NCI-H2171 treated with DMSO at 0.1 percent for 48 hours (cell line): ENCODE data around the gene OCA2.
"Not testable (repeated sequence)": the region's sequence is repeated elsewhere in the genome, so short reads cannot be mapped to it uniquely, and the experiment has no call there.

Experiments used
- DNase-seq: peaks from one replicate; lab custom pipeline; 2025; lab: John Stamatoyannopoulos, UW

OCA2 gene

DNA sequence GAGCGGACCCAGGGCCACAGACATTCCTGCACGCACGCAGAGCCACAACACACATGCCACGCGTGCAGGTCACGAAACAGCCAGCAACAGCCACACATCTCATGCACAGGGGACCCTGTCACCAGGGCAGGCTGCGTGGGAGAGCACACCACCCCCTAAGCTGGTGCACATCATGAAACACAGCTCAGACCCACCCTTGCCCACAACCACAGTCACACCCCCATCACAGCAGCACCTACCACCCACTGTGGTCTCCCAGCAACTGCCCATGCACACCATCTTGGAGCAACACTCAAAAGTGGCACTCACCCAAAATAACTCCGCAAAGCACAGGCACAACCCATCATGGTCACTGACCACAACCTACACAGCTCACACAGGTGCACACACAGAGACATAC is 75.7 kb downstream of the OCA2 start:
- DNase-seq, result no peak

DNA sequence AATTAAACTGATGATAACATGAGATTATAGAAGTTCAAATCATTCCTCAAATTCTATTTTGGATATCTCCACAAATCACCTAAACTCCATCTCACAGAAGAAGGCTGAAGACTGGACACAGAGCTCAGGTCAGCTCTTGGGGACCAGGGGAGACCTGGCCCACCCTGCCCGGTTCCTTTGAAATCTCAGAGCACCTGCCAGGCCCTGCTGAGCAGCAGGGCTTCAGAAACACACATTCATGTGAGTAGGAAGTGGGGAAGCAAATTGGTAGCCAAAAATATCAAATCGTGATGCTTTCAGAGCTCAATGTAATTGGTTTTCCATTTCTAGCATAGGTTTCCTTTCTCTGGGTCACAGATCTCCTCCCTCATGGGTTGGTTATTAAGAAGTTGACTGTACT is 76.2 kb downstream of the OCA2 start:
- DNase-seq, result no peak

DNA sequence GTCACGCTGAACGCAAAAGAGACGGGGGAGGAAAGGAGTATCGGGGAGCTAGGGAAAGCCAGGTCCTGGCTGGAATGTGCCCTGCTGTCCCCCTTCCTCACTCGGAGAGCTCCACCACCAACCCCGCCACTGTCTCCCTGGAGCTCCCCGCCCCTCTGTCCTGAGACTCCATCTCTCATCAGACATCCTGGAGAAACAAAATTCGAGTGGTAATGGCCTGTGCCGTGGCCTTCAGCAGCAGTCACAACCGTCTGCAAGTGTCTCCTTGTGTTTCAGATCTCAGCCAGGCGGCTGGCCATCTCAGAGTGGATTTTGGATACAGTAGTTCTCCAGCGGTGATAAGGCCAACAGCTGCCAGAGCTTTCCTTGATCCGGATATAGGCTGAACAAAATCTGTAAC is 76.9 kb downstream of the OCA2 start:
- DNase-seq, result no peak

DNA sequence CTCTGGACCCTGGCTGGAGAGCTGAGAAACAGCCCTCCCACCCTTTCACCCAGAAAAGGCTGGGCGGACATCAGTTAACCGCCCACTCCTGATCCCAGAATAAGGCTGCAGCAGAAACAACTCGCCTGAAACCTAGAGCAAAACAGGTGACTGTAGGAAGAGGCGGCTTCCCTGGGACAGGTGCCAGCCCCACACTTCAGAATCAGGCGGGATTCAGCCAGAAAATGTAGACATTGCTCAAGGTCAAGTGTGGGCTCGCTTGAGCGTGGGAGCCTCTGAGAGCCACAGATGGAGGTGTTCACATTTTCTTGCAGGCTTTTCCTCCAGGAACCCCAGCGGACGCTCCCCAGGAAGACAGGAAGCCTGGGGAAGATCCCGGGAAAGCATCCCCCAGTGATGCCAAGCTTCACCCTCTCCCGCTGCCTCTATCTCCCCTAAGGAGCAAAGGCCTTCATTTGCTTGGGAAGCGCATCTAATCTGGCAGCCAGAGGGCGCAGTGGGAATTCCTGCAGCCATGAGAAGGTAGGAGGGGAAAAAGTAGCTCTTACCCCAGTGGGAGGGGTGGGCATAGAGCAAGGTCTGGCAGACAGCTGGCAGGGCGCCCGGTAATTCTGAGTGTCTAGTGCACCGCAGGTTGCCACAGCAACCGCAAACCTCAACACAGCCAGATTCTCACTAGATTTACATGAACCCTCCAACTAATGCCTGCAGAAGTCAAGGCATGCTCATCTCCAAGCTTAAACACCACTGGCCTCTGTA is 77.7 kb downstream of the OCA2 start:
- DNase-seq, result peak; percentile 99

DNA sequence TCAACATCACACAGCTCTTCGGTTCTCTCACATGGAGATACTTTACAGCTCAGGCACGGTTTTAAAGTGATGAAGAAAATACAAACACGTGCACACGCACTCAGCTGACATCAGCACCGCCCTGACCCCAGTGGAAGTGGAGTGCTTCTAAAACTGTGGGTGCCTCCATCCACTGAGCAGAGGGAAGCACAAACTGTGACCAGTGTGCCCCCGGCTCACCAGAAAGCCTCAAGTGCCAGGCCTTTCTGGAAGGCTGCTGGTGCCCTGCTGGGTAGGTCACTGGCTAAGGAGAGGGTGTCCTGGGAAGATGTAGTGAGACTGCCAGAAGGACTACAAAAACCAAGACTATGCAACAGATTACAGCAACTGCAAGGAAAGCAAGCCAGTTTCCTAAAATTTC is 78.5 kb downstream of the OCA2 start:
- no peak for DNase-seq

DNA sequence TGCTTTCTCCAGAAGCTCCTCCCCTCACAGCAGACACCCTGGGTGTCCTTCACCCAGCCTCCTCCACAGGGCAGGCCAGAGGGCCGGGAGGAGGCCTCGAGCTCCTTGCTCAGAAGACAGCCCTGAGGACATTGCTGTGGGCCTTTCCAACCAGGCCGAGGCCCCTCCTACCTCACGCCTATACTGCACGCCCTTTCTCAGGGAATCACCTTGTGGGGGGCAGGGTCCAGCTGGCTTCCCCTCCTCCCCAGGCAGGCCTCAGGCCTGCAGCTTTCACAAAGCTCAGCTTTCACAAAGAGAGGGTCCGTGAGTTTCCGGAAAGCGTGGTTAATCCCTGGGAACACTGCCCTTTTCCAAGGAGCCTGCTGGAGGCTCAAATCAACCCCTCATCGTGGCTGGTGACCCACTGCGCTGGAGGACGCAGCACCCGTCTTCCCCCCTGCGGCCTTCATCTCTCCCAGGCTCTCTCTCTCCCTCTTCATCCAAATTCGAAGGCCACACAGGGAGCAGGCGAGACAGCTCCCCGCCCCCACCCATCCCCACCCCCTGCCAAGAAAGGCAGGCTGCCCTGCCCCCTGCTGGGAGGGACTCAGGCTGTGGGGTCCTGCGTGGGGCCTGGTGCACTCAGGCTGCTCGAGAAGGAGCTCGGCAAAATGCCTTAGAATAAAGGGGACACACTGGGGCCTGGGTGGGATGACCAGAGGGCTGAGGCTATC is 79.4 kb downstream of the OCA2 start:
- no peak for DNase-seq

DNA sequence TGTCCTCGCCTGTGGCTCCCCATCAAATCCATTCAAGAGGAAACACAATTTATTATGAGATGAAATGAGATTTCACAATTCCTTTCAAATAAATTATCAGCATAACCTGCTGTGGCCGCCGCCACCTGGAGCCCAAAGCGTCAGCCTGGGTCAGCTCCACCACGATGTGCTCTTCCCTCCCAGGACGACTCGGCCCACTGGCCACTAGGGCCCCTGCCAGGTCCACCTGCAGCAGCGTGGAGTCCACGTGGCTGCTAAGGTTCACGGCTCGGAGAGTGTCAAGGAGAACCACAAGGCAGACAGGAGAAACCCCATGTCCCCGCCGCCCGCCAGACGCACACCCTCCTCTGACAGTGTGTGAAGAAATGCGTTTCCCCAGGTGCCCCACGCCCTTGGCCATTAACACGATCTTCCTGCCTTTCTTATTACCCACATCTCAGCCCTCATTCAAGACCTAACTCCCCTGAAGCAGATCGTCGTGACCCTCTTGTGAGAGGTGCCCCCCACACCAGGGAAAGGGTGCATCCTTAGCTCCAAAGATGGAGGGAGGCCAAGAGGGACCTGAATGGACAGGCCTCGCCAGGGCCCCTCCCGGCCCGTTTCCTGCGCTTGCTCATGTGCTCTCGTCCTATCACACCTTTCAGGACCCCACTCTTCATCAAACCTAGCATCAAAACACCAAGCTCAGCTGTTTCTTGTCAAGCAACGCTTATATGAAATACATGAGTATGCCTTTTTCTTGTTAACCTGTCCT is 80.6 kb downstream of the OCA2 start:
- no peak for DNase-seq

DNA sequence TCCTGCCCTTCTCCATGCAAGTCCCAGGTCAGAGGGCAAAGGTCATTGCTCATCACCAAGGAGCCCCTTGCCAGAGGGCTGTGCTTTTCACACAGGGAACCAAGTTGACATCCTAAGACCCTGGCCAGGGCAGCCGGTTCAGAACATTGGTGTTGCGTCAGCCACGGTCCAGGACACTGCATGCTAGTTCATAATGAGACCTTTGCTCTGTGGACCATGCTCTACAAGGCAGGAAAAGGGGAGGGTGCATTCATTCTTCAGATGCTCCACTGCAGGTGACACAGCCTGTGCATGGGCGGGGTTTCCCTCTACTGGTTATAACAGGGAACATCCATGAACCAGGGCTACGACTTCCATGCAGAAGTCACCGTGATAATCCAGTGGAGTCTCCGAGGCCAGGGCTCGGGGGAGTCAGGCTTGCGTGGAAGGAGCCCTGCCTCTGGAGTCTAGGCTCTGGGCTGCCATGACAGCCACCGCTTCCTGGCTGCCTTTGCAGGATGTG is 81.6 kb downstream of the OCA2 start:
- DNase-seq, result peak; percentile 9

DNA sequence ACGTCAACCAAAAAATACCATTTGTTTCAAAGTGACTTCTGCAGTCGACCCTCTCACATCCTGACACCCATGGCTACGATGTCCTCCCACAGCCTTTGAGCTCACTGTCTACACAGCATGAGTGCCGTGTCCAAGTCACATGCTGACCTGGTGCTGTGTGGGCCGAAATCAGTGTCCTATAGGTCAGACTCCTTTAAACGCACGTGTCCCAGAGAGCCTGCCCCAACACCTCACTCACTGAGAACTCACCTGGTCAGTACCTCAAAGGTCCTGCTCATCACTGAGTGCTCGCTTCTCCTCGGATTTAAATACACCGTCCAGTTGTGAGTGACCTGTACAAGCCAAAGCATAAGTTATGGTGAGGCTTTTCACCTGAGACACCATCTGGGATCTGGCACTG is 83.3 kb downstream of the OCA2 start:
- no peak for DNase-seq

DNA sequence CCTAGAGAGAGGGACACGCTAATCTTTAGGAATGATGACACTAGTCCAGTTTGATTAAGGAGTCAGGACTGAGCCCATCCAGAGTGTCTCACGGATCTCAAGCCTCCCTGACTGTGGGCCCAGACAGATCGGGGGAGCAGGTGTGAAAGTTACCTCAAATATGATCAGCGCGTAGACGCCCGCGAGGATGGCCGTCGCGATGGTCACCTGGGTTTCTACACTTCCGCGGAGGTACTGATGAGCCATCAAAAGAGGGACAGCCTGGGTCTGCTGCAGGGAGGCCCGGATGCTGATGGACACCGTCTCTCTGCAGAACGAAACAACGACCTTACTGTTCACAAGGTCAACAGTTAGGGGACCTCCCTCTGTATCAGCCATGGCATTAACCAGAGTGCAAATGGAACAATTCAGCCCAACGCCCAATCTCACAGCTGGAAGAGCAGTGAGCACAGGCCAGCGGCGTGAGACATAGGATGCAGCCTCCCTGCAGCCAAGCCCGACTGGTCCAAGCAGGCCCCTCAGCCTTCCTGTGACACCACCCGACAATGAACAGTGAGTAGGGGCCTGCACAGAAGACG is 84.4 kb downstream of the OCA2 start:
- DNase-seq, result no peak

DNA sequence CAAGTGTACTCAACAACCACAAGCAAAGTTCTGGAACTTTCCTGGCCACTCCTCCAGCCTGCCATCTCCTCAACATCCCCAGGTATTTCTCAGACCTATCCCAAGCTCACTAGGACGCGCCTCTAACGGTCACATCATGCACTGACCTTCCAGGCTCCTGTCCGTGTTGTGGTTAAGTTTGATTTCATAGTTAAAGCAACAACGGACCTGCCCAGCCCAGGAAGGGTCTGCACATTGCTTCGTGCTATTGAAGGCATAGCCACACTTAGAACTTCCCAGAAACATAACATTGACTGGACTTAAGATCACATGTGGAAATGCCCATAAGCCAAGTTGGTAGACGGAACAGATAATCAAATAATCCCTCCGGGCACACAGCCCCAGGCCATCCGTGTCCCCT is 85.1 kb downstream of the OCA2 start:
- DNase-seq, result no peak

DNA sequence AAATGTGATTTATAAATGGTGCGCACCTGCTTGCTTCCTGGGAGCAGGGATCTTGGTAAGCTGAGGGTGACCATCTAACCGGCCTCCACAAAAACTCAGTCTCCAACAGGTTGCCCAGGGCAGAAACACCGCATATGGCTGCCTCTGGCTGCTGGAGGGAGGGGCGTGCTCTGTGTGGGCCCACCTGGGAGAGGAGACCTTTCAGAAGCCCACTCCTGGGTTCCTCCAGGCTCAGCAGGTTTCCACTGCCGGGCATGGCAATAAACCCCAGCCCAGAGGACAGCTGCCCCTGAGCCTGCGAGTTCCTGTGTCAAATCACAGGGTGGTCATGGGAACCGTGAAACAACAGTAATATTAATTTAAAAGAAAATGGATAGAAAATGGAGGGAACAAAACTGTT is 85.6 kb downstream of the OCA2 start:
- DNase-seq, result no peak

DNA sequence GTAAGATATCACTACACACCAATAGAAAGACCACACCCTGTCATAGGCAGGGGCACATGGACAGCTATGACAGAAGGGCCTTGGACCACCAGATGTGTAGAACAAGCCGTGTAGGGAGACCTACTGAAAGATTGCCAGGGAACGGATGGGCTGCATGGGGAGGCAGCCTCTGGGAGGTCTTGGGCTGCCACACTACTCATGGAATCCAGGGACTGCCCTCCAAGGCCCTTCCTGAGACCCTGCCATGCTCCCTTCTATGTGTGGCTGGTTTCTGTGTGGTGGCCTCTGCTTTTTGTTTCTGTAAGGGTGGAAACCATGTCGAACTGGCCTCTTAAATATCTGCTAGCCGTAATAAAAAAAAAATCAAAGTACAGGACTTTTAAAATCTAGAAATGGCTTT is 86.9 kb downstream of the OCA2 start:
- no peak for DNase-seq

DNA sequence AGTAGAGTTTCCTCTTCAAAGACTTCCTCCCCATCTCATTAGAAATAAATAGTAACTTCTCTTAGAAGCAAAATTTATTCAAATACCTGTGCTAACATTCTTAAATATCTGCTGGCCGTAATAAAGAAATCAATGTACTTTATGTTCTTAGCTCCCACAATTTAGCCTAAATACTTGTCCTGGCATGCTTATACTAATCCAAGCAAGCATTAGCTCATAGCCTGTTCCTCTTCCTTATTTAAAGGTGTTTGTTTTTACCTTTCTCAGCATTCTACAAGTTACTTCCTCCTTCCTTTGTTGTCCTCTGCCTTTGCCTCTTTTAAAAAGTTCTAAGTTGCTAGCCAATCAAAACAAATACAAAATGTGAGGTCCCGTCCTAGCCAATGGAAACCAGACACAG is 90.9 kb downstream of the OCA2 start:
- not testable (repeated sequence) for DNase-seq

DNA sequence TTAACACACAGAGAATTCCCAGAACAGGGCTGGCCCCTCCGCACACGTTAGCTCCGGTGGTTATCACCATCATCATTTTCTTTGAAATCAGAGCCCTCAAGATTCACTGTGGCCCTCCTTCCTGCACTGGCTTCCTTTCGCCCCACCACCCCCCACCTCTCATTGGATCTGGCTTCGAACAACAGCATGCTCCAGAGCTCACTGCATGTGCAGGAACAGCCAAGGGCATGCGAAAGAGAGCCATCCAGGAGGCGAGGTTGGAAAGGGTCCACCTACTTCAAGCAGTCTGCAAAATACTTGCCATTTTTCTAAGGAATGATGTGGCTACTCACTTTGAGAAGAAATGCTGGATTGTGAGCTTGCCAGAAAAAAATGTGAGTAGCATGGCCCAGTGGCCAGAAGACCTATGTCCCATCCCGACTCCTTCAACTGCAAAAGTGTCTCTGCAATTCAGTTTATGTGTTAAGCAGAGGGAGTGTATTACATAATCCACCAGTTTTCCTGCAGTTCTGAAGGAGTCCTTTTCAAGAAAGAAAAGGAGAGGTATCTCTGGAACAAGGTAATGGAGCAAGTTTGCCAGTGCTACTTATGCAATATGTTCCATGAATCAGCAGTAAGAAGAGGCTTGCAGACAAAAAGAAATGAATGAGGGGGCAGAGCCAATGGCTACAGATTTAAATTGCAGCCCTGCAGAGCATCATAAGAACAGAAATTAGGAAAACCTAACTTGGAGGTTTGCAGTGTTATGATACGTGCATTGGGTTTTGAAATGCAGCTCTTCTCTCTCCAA is 92.8 kb downstream of the OCA2 start:
- DNase-seq, result no peak

DNA sequence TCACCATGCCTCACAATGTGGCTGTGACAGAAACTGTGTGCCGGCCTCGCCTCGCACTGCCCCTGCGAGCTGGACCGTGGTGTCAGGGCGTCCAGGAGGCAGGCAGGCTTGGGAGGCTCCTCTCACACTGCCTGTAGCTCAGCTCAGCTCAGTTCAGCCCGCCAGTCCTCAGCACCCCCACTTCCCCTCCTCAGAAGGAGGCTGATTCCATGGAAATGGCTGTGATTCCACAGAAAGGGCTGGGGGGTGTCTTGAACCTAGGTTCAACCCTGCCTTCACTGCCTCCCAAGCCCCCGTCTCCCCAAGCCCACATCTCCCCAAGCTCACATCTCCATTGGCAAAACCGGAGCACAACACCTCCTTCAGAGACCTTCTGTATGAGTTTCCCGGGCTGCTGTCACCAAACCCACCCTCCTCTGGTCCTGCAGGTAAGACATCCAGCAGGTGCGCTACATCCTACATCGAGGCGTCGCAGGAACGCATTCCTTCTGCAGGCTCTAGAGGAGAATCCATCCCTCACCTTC is 94.0 kb downstream of the OCA2 start:
- DNase-seq, result no peak

DNA sequence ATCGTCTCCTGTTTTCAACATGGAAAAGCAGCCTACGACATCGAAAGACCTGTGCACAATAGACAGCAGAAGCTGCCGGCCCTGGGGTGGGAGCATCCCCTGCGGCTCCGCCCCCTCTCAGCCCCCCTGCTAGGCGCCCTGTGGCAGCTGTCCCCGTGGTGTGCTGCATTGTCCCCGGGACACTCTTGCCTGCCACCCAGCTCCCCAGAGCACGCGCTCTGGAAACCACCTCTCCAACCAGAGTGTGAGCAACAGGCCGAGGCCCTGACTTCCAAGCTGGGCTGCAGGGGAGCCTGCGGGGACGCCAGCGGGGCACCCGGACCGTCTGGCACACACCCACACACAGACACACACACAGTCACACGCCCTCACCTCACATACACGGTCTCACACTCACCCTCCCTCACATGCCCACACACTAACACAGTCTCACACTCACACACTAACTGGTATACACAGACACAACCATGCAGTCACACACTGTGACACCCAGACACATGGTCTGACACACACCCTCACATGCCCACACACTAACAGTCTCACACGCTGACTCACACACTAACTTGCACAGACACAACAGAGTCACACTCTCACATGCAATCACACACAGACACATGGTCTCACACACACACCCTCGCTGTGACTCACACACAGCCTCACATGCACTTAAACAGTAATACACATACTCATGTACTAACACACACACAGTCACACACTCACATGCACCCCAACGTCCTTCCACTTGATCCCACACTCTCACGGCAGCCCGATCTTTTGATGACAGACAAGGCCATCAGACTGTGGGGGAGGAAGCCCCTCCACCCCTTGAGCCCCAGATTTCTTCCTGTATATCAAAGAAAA is 94.7 kb downstream of the OCA2 start:
- no peak for DNase-seq

DNA sequence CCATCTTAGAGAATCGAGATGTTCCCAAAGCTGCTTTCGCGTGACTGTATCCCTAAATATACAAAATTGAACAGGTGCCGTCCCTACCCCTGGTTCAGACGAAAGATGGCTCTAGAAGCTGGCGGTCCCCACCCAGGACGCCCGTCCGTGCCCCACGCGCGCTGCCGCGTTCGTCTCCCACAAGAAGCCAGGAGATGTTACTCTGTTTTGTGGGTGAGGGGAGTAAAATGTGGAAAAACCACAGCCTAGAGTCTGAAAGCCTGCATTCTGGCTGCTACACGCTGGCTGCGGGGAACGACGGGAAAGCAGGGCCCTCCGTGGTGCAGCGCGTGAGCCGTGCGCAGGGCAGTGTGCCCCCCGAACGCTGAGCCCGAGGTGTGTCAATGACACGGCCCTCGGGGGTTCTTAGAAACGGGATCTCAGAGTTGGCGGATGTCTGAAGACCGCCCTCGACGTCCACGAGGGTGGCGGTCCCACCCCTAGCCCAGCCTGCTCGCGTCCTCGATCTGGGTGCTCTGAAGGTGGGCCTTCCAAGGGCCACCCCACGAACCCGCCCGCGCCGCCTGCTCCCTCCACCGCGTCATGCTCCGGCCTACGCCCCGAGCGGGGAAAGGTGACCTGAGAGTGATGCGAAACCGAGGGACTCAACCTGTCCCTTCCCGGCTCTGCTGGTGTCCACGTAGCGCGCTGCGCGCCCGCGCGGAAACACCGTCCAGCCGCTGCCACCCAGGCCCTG is 95.6 kb downstream of the OCA2 start:
- DNase-seq, result no peak

DNA sequence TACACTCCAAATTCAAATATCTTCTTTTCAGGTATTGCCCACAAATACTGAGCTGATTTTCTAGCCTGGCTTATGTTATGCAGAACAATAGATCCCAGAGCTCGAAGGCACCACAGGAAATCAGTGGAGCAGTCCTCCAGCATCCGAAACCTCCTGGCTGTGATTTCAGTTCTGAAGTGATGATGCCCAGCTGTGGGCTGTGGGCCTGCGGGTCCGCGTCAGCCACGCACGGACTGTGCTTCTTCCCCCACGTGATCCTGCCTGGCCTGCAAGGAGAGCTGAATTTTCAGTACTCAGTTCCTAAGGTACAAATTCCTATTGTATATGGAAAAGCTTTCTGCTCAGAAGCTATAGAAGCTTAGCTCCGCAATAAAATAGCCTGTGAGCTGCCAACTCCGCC is 96.2 kb downstream of the OCA2 start:
- DNase-seq, result no peak
